ENCODE results near the gene C20orf202.

GRCh38 chr20:1174787-1175186 lies 28.5 kb upstream of the C20orf202 start:
- TF ChIP-seq, protein P1, sequence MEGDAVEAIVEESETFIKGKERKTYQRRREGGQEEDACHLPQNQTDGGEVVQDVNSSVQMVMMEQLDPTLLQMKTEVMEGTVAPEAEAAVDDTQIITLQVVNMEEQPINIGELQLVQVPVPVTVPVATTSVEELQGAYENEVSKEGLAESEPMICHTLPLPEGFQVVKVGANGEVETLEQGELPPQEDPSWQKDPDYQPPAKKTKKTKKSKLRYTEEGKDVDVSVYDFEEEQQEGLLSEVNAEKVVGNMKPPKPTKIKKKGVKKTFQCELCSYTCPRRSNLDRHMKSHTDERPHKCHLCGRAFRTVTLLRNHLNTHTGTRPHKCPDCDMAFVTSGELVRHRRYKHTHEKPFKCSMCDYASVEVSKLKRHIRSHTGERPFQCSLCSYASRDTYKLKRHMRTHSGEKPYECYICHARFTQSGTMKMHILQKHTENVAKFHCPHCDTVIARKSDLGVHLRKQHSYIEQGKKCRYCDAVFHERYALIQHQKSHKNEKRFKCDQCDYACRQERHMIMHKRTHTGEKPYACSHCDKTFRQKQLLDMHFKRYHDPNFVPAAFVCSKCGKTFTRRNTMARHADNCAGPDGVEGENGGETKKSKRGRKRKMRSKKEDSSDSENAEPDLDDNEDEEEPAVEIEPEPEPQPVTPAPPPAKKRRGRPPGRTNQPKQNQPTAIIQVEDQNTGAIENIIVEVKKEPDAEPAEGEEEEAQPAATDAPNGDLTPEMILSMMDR (conservative IDR thresholded peaks at IDR 0.05; ENCODE audit: low read depth, low read length): no peak
- no peak for TF ChIP-seq EZH2 (IDR thresholded peaks at IDR 0.05; ENCODE audit: low read length, unreplicated experiment)
